ENCODE data around the gene RAB1A. TPM values are rescaled to one million over a fixed set of nuclear protein-coding genes. Genes with fewer than 3 reads are reported as not detected.
A peak's percentile ranks its signal among the peaks of the same experiment; 100 is the strongest.

The RAB1A gene
- total and polyA plus RNA-seq, 12 donors: 77.8 to 165 (median 117) TPM

GRCh38 chr2:65164426-65164891 is 34.6 kb upstream of the RAB1A start:
- peak in 1 of 2 donors; percentile 48 for DNase-seq

DNA sequence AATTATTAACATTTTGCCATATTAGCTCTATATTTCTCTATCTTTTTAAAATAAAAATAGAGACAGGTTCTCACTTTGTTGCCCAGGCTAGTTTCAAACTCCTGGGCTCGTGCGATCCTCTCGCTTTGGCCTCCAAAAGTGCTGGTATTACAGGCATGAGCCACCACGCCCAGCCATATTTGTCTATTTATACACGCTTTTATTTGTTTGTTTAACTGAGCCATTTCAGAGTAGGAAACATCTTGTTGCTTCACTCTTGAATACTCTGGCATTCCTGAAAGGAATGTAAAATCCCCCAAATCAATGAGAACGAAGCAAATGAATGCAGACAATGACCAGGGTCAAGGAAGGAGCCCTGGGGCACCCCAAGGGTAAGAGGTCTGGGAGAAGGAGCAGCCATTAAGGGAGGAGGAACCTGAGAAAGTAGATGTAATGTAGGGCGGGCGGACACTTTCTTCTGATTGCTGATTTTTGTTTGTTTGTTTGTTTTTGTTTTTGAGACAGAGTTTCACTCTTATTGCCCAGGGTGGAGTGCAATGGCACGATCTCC is 31.7 kb upstream of the RAB1A start:
- Histone ChIP-seq H3K4me1 (peaks cover 6 to 41% (median 19%) of the 10 kb centered on the region in 9 donors), H3K36me3 (no peaks in the 10 kb centered on the region), H3K4me3 (no peak overlapping the region), H3K27me3 (no peaks in the 10 kb centered on the region), H3K27ac (no peak overlapping the region), H3K9me3 (no peaks in the 10 kb centered on the region)
- TF ChIP-seq CTCF (IDR thresholded peaks at IDR 0.05): no peak
- ATAC-seq (no peak), DNase-seq (no peak)
- intact Hi-C loops (cut with DNase I): loop anchor here in 1 of 10 donors (5.0 kb wide), 1 partner anchor 94 kb away; no protein-coding TSS in a partner anchor
- 90 to 94% methylated on average over 9 of the region's 9 CpGs for WGBS, 2 donors

More at GRCh38 chr2:65164426-65164891, 34.6 kb upstream of the RAB1A start:
- ATAC-seq: peak; percentile 62 to 93 (median 84)
- Histone ChIP-seq H3K27ac (peak overlapping the region in 9 of 10 donors; percentile 18 to 73 (median 50)), H3K36me3 (no peaks in the 10 kb centered on the region), H3K4me1 (peaks cover 6 to 33% (median 19%) of the 10 kb centered on the region in 9 donors), H3K4me3 (no peak overlapping the region), H3K9me3 (no peaks in the 10 kb centered on the region), H3K27me3 (no peaks in the 10 kb centered on the region)
- 29 to 46% methylated on average over 2 of the region's 2 CpGs for WGBS, 2 donors
- no peak for TF ChIP-seq CTCF (IDR thresholded peaks at IDR 0.05)
- intact Hi-C loops (cut with DNase I): loop anchor here in 1 of 10 donors (5.0 kb wide), 1 partner anchor 97 kb away; no protein-coding TSS in a partner anchor

GRCh38 chr2:65159906-65160305 is 30.0 kb upstream of the RAB1A start:
- intact Hi-C loops (cut with DNase I): loop anchor here in 1 of 10 donors (5.0 kb wide), 1 partner anchor 93 kb away; no protein-coding TSS in a partner anchor

DNA sequence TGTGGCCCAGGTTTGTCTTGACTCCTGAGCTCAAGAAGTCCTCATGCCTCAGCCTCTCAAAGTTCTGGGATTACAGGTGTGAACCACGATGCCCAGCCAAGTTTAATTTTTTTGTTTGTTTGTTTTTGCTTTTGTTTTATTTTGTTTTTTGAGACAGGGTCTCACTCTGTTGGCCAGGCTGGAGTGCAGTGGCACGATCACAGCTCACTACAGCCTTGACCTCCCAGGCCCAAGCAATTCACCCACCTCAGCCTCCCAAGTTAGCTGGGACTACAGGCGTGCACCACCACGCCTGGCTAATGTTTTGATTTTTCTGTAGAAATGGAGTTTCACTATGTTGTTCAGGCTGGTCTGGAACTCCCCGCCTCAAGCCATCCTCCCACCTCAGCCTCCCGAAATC is 29.4 kb upstream of the RAB1A start:
- H3K4me1 ChIP-seq: peaks cover 5 to 28% (median 12%) of the 10 kb centered on the region in 9 donors
- 92 to 96% methylated on average over 6 of the region's 6 CpGs for WGBS, 2 donors
- intact Hi-C loops (cut with DNase I): no loop called here
- H3K27me3 ChIP-seq: no peaks in the 10 kb centered on the region
- H3K36me3 ChIP-seq: no peaks in the 10 kb centered on the region
- no peaks in the 10 kb centered on the region for H3K9me3 ChIP-seq
- DNase-seq (no peak), ATAC-seq (no peak)
- H3K4me3 ChIP-seq: no peak overlapping the region
- no peak for TF ChIP-seq CTCF (IDR thresholded peaks at IDR 0.05)
- H3K27ac ChIP-seq: no peak overlapping the region

More at GRCh38 chr2:65159906-65160305, 30.0 kb upstream of the RAB1A start:
- ATAC-seq: peak in 2 of 8 donors; percentile 30 to 50
- Histone ChIP-seq H3K36me3 (no peaks in the 10 kb centered on the region), H3K27me3 (no peaks in the 10 kb centered on the region), H3K9me3 (no peaks in the 10 kb centered on the region), H3K4me3 (no peak overlapping the region), H3K4me1 (peaks cover 6 to 35% (median 18%) of the 10 kb centered on the region in 9 donors), H3K27ac (peak overlapping the region in 1 of 10 donors; percentile 51)
- WGBS, 2 donors: 72 to 74% methylated on average over 2 of the region's 2 CpGs
- TF ChIP-seq CTCF (IDR thresholded peaks at IDR 0.05): no peak
- no peak for DNase-seq

Measured in heart right ventricle (tissue), 16 donors.